Upper lobe of right lung (tissue), 1 donor: Measurements from ENCODE around the gene CHSY3. TPM values are rescaled to one million over a fixed set of nuclear protein-coding genes. Genes with fewer than 3 reads are reported as not detected.

Experiments
- ATAC-seq: fragments of 200-7000 bp; cut with Tn5 transposase; one replicate; pipeline ENCODE4 v1.9.1; 2020; ENCODE audit warnings: mild to moderate bottlenecking, moderate library complexity
- DNase-seq: peaks from one replicate; pipeline ENCODE4 v3.0.0-alpha.2; 2020
- H3K27ac ChIP-seq: fragments of 200-600 bp; one replicate; pipeline ENCODE4 v1.8.0; 2022
- H3K27me3 ChIP-seq: fragments of 200-600 bp; one replicate; pipeline ENCODE4 v1.8.0; 2022; ENCODE audit warnings: mild to moderate bottlenecking
- H3K36me3 ChIP-seq: fragments of 200-600 bp; one replicate; pipeline ENCODE4 v1.8.0; 2022
- H3K4me1 ChIP-seq: fragments of 200-600 bp; one replicate; pipeline ENCODE4 v1.8.0; 2022
- H3K4me3 ChIP-seq: fragments of 200-600 bp; one replicate; pipeline ENCODE4 v1.8.0; 2022; ENCODE audit warnings: mild to moderate bottlenecking
- H3K9me3 ChIP-seq: fragments of 200-600 bp; one replicate; pipeline ENCODE4 v1.8.0; 2022
- intact Hi-C: fragments of 100-400 bp; cut with DNase I; formaldehyde crosslinking; loops from one replicate; pipeline ENCODE4 v1.11.0; 2022
- total RNA-seq: library from RNA; stranded (reverse); fragmentation: NEBNext Ultra II Directional; extraction: Animal tissue kit (Norgen Biotek cat#: 25700); gene quantifications from one replicate; pipeline ENCODE4 v1.2.1, GENCODE V29; 2021
- TF ChIP-seq, protein P1 (sequence below): fragments of 200-600 bp; IDR thresholded peaks from one replicate; pipeline ENCODE4 v1.8.0; 2022; ENCODE audit warnings: antibody characterized with exemption
- donor health status: DM: no; HTN: yes; CAD: no; lungs with severe emphysema.

Gene CHSY3
- total RNA-seq, 1 donor from 2014 or later = 5.7 TPM

DNA sequence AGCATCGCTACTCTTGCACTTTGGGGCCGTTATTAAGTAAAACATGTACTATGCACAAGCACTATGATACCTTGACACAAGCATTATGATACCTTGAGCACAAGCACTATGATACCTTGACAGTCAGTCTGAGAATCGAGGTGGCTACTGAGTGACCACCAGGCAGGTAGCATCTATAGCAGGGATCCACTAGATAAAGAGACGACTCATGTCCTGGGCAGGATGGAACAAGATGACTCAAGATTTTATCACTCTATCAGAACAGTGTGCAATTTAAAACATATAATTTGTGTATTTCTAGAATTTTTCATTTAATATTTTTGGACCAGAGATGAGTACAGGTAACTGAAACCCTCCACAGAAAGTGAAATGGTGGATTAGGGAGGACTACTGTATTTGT is 16.9 kb downstream of the CHSY3 start:
- intact Hi-C loops = no loop called here
- H3K4me3 ChIP-seq = no peak overlapping the region
- TF ChIP-seq, protein P1, sequence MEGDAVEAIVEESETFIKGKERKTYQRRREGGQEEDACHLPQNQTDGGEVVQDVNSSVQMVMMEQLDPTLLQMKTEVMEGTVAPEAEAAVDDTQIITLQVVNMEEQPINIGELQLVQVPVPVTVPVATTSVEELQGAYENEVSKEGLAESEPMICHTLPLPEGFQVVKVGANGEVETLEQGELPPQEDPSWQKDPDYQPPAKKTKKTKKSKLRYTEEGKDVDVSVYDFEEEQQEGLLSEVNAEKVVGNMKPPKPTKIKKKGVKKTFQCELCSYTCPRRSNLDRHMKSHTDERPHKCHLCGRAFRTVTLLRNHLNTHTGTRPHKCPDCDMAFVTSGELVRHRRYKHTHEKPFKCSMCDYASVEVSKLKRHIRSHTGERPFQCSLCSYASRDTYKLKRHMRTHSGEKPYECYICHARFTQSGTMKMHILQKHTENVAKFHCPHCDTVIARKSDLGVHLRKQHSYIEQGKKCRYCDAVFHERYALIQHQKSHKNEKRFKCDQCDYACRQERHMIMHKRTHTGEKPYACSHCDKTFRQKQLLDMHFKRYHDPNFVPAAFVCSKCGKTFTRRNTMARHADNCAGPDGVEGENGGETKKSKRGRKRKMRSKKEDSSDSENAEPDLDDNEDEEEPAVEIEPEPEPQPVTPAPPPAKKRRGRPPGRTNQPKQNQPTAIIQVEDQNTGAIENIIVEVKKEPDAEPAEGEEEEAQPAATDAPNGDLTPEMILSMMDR = no peak
- H3K27me3 ChIP-seq = no peaks in the 10 kb centered on the region
- no peaks in the 10 kb centered on the region for H3K9me3 ChIP-seq
- H3K4me1 ChIP-seq = no peaks in the 10 kb centered on the region
- ATAC-seq (no peak), DNase-seq (no peak)
- no peak overlapping the region for H3K27ac ChIP-seq
- H3K36me3 ChIP-seq = no peaks in the 10 kb centered on the region

DNA sequence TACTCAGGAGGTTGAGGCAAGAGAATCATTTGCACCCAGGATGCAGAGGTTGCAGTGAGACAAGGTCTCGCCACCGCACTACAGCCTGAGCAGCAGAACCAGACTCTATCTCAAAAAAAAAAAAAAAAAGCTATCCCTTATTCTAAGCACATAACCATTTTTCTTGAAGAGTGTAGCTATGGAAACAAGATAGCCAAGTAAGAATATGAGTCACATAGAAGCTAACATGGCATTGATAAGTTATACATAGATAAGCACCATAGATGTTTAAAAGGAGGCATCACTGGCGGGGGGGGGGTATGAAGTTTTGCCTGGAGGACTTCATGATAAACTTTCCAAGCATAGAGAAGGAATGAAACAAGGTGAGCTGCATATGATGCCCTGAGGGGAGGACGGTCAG is 26.0 kb downstream of the CHSY3 start:
- no peak for DNase-seq
- TF ChIP-seq, protein P1 = no peak

DNA sequence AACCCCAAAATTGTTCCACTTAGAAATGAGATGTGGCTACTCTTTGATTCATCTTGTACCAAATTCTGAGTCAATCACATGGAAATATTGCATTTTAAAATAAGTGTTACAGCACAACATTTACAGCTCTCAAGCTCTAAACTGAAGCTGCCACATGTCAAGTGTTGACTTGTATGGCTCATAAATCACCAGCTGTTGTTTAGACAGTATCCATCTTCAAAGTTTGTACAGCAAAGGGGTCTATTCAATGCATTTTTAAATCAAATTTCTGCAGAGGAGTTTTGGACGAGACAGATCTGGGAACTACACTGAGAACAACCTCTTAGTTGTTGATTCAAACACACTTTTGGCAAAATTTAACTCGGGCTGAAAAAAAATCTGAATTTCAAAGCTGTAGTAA is 31.4 kb downstream of the CHSY3 start:
- Histone ChIP-seq H3K4me1 (no peaks in the 10 kb centered on the region), H3K27me3 (no peaks in the 10 kb centered on the region), H3K9me3 (peaks cover 5% of the 10 kb centered on the region), H3K27ac (no peak overlapping the region), H3K36me3 (no peaks in the 10 kb centered on the region), H3K4me3 (no peak overlapping the region)
- TF ChIP-seq, protein P1 = no peak
- DNase-seq (no peak), ATAC-seq (no peak)
- intact Hi-C loops = no loop called here

More for the DNA sequence above, 26.0 kb downstream of the CHSY3 start:
- Histone ChIP-seq H3K27ac (no peak overlapping the region), H3K27me3 (no peaks in the 10 kb centered on the region), H3K4me3 (no peak overlapping the region), H3K36me3 (no peaks in the 10 kb centered on the region), H3K9me3 (no peaks in the 10 kb centered on the region), H3K4me1 (no peaks in the 10 kb centered on the region)
- intact Hi-C loops = no loop called here
- no peak for ATAC-seq

DNA sequence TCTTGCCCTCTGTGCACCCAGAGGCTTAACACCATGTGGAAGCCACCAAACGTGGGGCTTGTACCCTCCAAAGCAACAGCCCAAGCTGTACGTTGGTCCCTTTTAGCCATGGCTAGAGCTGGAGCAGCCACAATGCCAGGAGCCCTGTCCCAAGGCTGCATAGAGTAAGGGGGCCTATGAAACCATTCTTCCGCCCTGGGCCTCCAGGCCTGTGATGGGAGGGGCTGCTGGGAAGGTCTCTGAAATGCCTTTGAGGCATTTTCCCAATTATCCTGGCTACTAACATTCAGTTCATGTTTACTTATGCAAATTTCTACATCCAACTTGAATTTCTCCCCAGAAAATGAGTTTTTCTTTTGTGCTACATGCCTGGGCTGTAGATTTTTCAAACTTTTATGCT is 33.8 kb downstream of the CHSY3 start:
- peaks cover 5% of the 10 kb centered on the region for H3K9me3 ChIP-seq
- no peaks in the 10 kb centered on the region for H3K4me1 ChIP-seq
- no peak overlapping the region for H3K4me3 ChIP-seq
- no peak for DNase-seq
- TF ChIP-seq, protein P1 = no peak
- no peaks in the 10 kb centered on the region for H3K36me3 ChIP-seq
- intact Hi-C loops = no loop called here
- H3K27ac ChIP-seq = no peak overlapping the region
- no peaks in the 10 kb centered on the region for H3K27me3 ChIP-seq
- ATAC-seq = no peak

DNA sequence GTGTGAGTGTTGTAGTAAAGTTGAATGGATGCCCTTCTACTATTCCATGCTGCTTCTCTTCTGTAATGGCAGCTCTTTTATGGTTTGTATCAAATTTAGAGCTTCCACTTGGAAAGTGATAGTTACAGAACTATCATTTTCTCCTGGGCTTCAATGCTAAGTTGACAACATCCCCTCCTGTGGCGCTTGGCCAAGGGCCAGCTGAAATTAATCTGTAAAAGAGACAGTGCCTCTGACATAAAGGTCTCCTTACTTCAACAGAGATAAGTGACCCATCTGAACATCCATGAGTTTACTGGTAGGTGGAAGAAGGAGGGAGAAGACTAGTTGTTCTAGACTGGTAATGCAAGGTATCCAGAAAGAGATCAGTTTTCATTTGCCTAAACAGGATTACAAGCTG is 39.7 kb downstream of the CHSY3 start:
- Histone ChIP-seq H3K4me1 (no peaks in the 10 kb centered on the region), H3K4me3 (no peak overlapping the region), H3K27me3 (no peaks in the 10 kb centered on the region), H3K36me3 (no peaks in the 10 kb centered on the region), H3K9me3 (no peaks in the 10 kb centered on the region), H3K27ac (no peak overlapping the region)
- no peak for ATAC-seq
- intact Hi-C loops = no loop called here
- DNase-seq = no peak
- TF ChIP-seq, protein P1 = no peak

DNA sequence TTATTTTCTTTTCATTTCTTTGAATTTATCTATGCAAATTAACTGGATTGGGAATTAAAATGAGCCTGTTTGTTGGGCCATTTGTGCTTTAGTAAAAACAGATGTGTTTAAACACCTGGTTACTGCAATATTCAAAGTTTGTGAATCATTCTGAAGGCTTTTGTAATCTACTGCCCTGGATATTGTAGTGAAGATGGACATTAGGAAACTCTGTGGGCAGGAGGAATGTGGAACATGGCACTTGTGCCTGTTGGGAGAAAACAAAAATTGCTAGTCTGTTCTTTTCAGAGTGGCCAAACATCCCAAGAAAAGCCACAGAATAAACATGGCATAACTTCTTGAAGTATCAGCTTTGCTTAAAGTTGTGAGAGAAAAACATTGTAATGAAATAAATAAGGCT is 40.8 kb downstream of the CHSY3 start:
- no peaks in the 10 kb centered on the region for H3K9me3 ChIP-seq
- TF ChIP-seq, protein P1 = no peak
- no peaks in the 10 kb centered on the region for H3K27me3 ChIP-seq
- H3K4me1 ChIP-seq = no peaks in the 10 kb centered on the region
- no peaks in the 10 kb centered on the region for H3K36me3 ChIP-seq
- no peak overlapping the region for H3K4me3 ChIP-seq
- DNase-seq = no peak
- H3K27ac ChIP-seq = no peak overlapping the region
- ATAC-seq = peak; percentile 77
- intact Hi-C loops = no loop called here
